PC-3 (cell line): ENCODE data around the gene ARMC8. TPM values are rescaled to one million over a fixed set of nuclear protein-coding genes. Genes with fewer than 3 reads are reported as not detected.
A peak's percentile ranks its signal among the peaks of the same experiment; 100 is the strongest.

ENCODE experiments used
- ATAC-seq: fragments of 200-7000 bp; cut with Tn5 transposase; 2 replicates; pipeline ENCODE4 v1.9.1; 2020; ENCODE audit warnings: mild to moderate bottlenecking, moderate library complexity
- BruUV-seq: library from RNA; stranded (reverse); fragments of 400-500 nt; replicated peaks from 2 replicates; lab custom pipeline; 2021; lab: Mats Ljungman, UMichigan
- CTCF ChIA-PET: fragments of 300-600 bp; sonication (Branson Sonifier 250); formaldehyde crosslinking; loops from one replicate; lab custom pipeline; 2022; ENCODE audit warnings: antibody characterized with exemption; lab: Charles Lee
- POLR2A ChIA-PET: fragments of 300-600 bp; sonication (Branson Sonifier 250); formaldehyde crosslinking; loops from one replicate; lab custom pipeline; 2022; ENCODE audit warnings: antibody characterized with exemption; ENCODE audit not compliant: unreplicated experiment; lab: Charles Lee
- DNase-seq: peaks from one replicate; pipeline ENCODE4 v3.0.0-alpha.2; 2015
- H2AFZ ChIP-seq: fragments of 300-600 bp; sonication (generic); 2 replicates; pipeline ENCODE4 v1.6.0; 2016; ENCODE audit warnings: antibody characterized with exemption, low read length
- H3F3A ChIP-seq: fragments of 300-600 bp; sonication (generic); one replicate; pipeline ENCODE4 v1.6.0; 2017; ENCODE audit warnings: antibody characterized with exemption, low read length, control low read depth, mild to moderate bottlenecking; ENCODE audit not compliant: unreplicated experiment
- H3K27ac ChIP-seq: fragments of 300-600 bp; sonication (generic); 2 replicates; pipeline ENCODE4 v1.5.1; 2016; ENCODE audit warnings: mild to moderate bottlenecking, low read length
- H3K27me3 ChIP-seq: fragments of 300-600 bp; sonication (generic); 2 replicates; pipeline ENCODE4 v1.6.1; 2016; ENCODE audit warnings: low read length, mixed read lengths
- H3K36me3 ChIP-seq: fragments of 300-600 bp; sonication (generic); 2 replicates; pipeline ENCODE4 v1.6.1; 2016; ENCODE audit warnings: low read depth, mixed run types, low read length, mixed read lengths
- H3K4me1 ChIP-seq: fragments of 300-600 bp; sonication (generic); 2 replicates; pipeline ENCODE4 v1.5.1; 2016; ENCODE audit warnings: low read length; ENCODE audit not compliant: insufficient read depth
- H3K4me2 ChIP-seq: fragments of 300-600 bp; sonication (generic); 2 replicates; pipeline ENCODE4 v1.6.0; 2016; ENCODE audit warnings: low read length
- H3K4me3 ChIP-seq: fragments of 300-600 bp; sonication (generic); 2 replicates; pipeline ENCODE4 v1.5.1; 2016; ENCODE audit warnings: mild to moderate bottlenecking, low read length, mixed read lengths
- H3K79me2 ChIP-seq: fragments of 300-600 bp; sonication (generic); 2 replicates; pipeline ENCODE4 v1.6.1; 2017; ENCODE audit warnings: low read length, mixed read lengths
- H3K9ac ChIP-seq: fragments of 300-600 bp; sonication (generic); 2 replicates; pipeline ENCODE4 v1.6.0; 2016; ENCODE audit warnings: mild to moderate bottlenecking, low read length
- H3K9me2 ChIP-seq: fragments of 300-600 bp; sonication (generic); replicated peaks from 2 replicates; pipeline ENCODE4 v1.6.1; 2016; ENCODE audit warnings: mixed run types, low read length, mixed read lengths
- H3K9me3 ChIP-seq: fragments of 300-600 bp; sonication (generic); 2 replicates; pipeline ENCODE4 v1.6.1; 2016; ENCODE audit warnings: low read length, mixed read lengths
- H4K20me1 ChIP-seq: fragments of 300-600 bp; sonication (generic); 2 replicates; pipeline ENCODE4 v1.6.1; 2016; ENCODE audit warnings: low read length, mixed read lengths
- EZH2 ChIP-seq: fragments of 300-600 bp; sonication (generic); IDR thresholded peaks from one replicate; pipeline ENCODE4 v1.6.1; 2017; ENCODE audit warnings: antibody characterized with exemption, mild to moderate bottlenecking, low read length; ENCODE audit not compliant: unreplicated experiment
- EZH2phosphoT487 ChIP-seq: fragments of 300-600 bp; sonication (generic); IDR thresholded peaks from 2 replicates; pipeline ENCODE4 v1.6.1; 2018; ENCODE audit warnings: mild to moderate bottlenecking, antibody characterized with exemption, low read length, borderline replicate concordance
- intact Hi-C: fragments of 100-400 bp; cut with micrococcal nuclease; formaldehyde crosslinking; loops from 2 replicates; pipeline ENCODE4 v1.9.0; 2023
- total RNA-seq: library from RNA; depleted of rRNA; stranded (reverse); fragments of >200 nt; gene quantifications from 2 replicates; pipeline ENCODE4 v1.2.3, GENCODE V29; 2014
- TF ChIP-seq, protein P1 (sequence below): fragments of 300-600 bp; sonication (generic); conservative IDR thresholded peaks from 2 replicates; pipeline ENCODE4 v1.5.1; 2017; ENCODE audit warnings: antibody characterized with exemption, low read depth, mild to moderate bottlenecking, low read length

Gene ARMC8
- total RNA-seq, 1 experiment from 2014 or later: 21.1 TPM

DNA sequence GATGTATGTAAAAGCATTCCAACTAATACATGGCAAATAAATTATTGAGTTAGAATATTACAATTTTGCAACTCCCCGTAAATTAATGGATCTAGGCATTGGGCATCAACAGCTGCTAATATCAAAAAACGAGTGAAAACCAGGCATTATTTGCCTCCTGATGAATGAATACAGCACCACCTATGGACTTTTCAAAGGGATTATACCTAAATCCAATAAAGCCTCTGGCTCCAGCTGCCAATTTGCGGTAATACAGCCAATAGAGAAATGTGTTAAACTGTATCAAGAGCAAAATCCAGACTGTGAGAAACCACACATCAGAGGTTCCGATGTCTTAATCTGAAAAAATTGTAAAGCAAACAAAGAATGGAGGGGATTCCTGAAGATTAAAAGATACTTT, 38.6 kb upstream of the ARMC8 start:
- Histone ChIP-seq H3K27ac (no peak overlapping the region), H3K9me2 (no peaks in the 10 kb centered on the region), H3K4me1 (no peaks in the 10 kb centered on the region), H3K4me2 (no peak overlapping the region), H3K27me3 (no peaks in the 10 kb centered on the region), H2AFZ (no peak overlapping the region), H3K79me2 (no peaks in the 10 kb centered on the region), H4K20me1 (no peaks in the 10 kb centered on the region), H3K9ac (no peak overlapping the region), H3K36me3 (no peaks in the 10 kb centered on the region), H3K9me3 (no peaks in the 10 kb centered on the region), H3F3A (no peaks in the 10 kb centered on the region), H3K4me3 (no peak overlapping the region)
- no TSS peak for BruUV-seq
- DNase-seq: peak; percentile 3
- ATAC-seq: 0 out of 2 replicates have a peak, but pooled peaks have one; percentile 31
- TF ChIP-seq, protein P1, sequence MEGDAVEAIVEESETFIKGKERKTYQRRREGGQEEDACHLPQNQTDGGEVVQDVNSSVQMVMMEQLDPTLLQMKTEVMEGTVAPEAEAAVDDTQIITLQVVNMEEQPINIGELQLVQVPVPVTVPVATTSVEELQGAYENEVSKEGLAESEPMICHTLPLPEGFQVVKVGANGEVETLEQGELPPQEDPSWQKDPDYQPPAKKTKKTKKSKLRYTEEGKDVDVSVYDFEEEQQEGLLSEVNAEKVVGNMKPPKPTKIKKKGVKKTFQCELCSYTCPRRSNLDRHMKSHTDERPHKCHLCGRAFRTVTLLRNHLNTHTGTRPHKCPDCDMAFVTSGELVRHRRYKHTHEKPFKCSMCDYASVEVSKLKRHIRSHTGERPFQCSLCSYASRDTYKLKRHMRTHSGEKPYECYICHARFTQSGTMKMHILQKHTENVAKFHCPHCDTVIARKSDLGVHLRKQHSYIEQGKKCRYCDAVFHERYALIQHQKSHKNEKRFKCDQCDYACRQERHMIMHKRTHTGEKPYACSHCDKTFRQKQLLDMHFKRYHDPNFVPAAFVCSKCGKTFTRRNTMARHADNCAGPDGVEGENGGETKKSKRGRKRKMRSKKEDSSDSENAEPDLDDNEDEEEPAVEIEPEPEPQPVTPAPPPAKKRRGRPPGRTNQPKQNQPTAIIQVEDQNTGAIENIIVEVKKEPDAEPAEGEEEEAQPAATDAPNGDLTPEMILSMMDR: 0 out of 2 replicates have a peak, but pooled peaks have one; percentile 25
- TF ChIP-seq EZH2: no peak
- intact Hi-C loops: no loop called here
- CTCF ChIA-PET: interaction anchor here (0.6 kb wide), 1 partner anchor 29 kb away, joined by 3 read pairs; no protein-coding TSS in a partner anchor
- POLR2A ChIA-PET: no interaction called here

DNA sequence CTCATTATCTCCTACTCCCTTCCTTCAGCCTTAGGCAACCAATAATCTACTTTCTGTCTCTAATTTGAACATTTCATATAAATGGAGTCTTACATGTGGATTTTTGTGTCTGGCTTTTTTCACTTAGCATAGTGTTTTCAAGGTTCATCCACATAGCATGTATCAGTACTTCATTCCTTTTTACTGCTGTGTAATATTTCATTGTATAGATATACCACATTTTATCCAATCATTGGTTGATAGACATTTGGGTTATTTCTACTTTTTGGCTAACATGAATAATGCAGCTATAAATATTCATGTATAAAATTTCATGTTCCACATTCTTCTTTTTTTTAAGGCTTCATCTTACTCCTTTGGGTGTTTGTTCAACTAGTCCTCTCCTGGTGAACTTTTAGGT, 32.6 kb upstream of the ARMC8 start:
- Histone ChIP-seq H3F3A (no peaks in the 10 kb centered on the region), H3K4me3 (no peak overlapping the region), H2AFZ (no peak overlapping the region), H3K9me2 (no peaks in the 10 kb centered on the region), H3K9ac (no peak overlapping the region), H3K27me3 (no peaks in the 10 kb centered on the region), H3K79me2 (no peaks in the 10 kb centered on the region), H4K20me1 (no peaks in the 10 kb centered on the region), H3K4me1 (no peaks in the 10 kb centered on the region), H3K27ac (no peak overlapping the region), H3K4me2 (no peak overlapping the region), H3K36me3 (no peaks in the 10 kb centered on the region), H3K9me3 (no peaks in the 10 kb centered on the region)
- ChIA-PET POLR2A (no interaction called here), CTCF (no interaction called here)
- no peak for TF ChIP-seq EZH2
- no peak for TF ChIP-seq EZH2phosphoT487
- TF ChIP-seq, protein P1: no peak
- intact Hi-C loops: no loop called here
- DNase-seq: no peak
- no peak for ATAC-seq
- BruUV-seq: no TSS peak

DNA sequence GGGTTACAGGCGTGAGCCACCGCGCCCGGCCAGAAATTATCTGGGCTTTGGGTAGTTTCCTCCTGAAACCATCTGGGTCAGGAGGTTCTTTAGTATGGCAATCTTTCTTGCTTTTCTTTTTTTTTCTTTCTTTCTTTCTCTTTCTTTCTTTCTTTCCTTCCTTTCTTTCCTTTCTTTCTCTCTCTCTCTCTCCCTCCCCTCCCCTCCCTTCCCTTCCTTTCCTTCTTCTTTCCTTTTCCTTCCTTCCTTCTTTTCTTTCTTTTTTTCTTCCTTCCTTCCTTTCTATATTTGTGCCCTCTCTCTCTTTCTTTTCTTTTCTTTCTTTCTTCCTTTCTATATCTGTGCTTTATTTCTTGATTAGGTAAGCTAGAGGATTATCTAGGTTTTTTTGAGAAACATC, 29.4 kb upstream of the ARMC8 start:
- Histone ChIP-seq H3K79me2 (no peaks in the 10 kb centered on the region), H3K9me2 (no peaks in the 10 kb centered on the region), H3F3A (no peaks in the 10 kb centered on the region), H3K4me1 (no peaks in the 10 kb centered on the region), H3K36me3 (peaks cover 8% of the 10 kb centered on the region; the same call in 1 of the 2 replicates), H3K27ac (no peak overlapping the region), H3K4me2 (no peak overlapping the region), H3K27me3 (no peaks in the 10 kb centered on the region), H3K4me3 (no peak overlapping the region), H3K9me3 (no peaks in the 10 kb centered on the region), H3K9ac (no peak overlapping the region), H2AFZ (no peak overlapping the region), H4K20me1 (no peaks in the 10 kb centered on the region)
- intact Hi-C loops: no loop called here
- CTCF ChIA-PET: no interaction called here
- POLR2A ChIA-PET: no interaction called here
- no peak for ATAC-seq
- TF ChIP-seq EZH2 (no peak), EZH2phosphoT487 (no peak)
- TF ChIP-seq, protein P1: no peak
- DNase-seq: no peak
- no TSS peak for BruUV-seq
